ENCODE data around the gene NT5E. TPM values are rescaled to one million over a fixed set of nuclear protein-coding genes. Genes with fewer than 3 reads are reported as not detected.

The NT5E gene
- total and polyA plus RNA-seq, 2 of the 13 experiments (the other 11 are each of a cell fraction or from before 2014, with no cell fraction given): 9.5 to 33.0 TPM

DNA sequence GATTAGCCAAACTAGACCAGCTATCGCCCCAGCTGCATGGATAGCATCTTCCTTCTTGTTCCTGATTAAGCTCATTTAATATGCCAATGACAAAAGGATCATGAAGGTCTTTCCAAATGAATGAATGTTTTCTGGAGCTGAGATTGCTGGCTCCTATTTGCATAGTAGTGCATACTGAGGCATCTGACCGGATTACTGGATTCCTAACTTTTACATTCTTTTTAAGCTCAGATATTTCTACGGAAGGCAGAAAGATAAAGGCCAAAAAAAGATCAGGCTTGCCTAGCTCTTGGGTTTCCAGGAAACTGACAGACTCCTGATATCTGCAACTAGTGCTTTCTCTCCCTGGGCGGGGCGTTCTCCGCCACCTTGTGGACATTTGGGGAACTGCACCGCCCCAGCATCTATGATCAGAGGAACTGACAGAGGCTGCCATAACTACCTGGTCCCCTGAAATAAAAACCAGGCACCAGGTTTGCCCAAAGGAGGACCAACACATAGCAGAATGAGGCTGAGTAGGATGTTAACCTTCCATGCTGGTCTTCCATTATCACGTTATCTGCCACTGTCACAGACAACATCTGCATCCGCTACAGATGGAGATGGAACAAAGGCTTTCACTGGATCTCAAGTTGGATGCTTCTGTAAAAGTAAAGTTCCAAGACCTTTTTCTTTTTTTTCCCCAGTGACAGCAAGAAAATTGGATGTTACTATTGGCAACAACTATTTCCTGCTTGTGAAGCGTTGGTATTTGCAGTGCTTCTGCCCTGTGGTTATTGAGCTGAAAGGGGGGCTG lies 33.2 kb downstream of the NT5E start (continued):
- TF ChIP-seq STAG1 (CRISPR knock-in tag; IDR thresholded peaks at IDR 0.05): peak; percentile 96
- TF ChIP-seq CBFB (CRISPR knock-in tag; IDR thresholded peaks at IDR 0.05): no peak
- TF ChIP-seq CREM (IDR thresholded peaks at IDR 0.05): no peak
- no peak for TF ChIP-seq CREM (CRISPR knock-in tag; IDR thresholded peaks at IDR 0.05)
- TF ChIP-seq FOXA1 (IDR thresholded peaks at IDR 0.05): no peak
- TF ChIP-seq FOXA1 (CRISPR knock-in tag; IDR thresholded peaks at IDR 0.05): no peak
- 0 out of 2 replicates have a peak, but pooled peaks have one; percentile 68 for TF ChIP-seq SMAD3 (CRISPR knock-in tag; IDR thresholded peaks at IDR 0.05)
- TF ChIP-seq SAP130 (CRISPR knock-in tag; IDR thresholded peaks at IDR 0.05; ENCODE audit: low read depth): peak; percentile 27; the same call in 1 of the 2 replicates
- TF ChIP-seq, protein P1, sequence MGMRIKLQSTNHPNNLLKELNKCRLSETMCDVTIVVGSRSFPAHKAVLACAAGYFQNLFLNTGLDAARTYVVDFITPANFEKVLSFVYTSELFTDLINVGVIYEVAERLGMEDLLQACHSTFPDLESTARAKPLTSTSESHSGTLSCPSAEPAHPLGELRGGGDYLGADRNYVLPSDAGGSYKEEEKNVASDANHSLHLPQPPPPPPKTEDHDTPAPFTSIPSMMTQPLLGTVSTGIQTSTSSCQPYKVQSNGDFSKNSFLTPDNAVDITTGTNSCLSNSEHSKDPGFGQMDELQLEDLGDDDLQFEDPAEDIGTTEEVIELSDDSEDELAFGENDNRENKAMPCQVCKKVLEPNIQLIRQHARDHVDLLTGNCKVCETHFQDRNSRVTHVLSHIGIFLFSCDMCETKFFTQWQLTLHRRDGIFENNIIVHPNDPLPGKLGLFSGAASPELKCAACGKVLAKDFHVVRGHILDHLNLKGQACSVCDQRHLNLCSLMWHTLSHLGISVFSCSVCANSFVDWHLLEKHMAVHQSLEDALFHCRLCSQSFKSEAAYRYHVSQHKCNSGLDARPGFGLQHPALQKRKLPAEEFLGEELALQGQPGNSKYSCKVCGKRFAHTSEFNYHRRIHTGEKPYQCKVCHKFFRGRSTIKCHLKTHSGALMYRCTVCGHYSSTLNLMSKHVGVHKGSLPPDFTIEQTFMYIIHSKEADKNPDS (CRISPR knock-in tag; IDR thresholded peaks at IDR 0.05): no peak
- no peak for TF ChIP-seq ZNF674 (CRISPR knock-in tag; IDR thresholded peaks at IDR 0.05; ENCODE audit: low read depth)
- TF ChIP-seq NONO (IDR thresholded peaks at IDR 0.05): no peak
- TF ChIP-seq NONO (CRISPR knock-in tag; conservative IDR thresholded peaks at IDR 0.05): no peak
- TF ChIP-seq KLF16 (CRISPR knock-in tag; IDR thresholded peaks at IDR 0.05): peak in 1 of 2 experiments; percentile 53; a peak in 1 of 4 replicates
- TF ChIP-seq KDM1A (CRISPR knock-in tag; IDR thresholded peaks at IDR 0.05): no peak
- TF ChIP-seq ZNF777 (CRISPR knock-in tag; IDR thresholded peaks at IDR 0.05): no peak
- no peak for TF ChIP-seq EZH2 (conservative IDR thresholded peaks at IDR 0.05; ENCODE audit: low read depth, low read length)
- TF ChIP-seq ZNF556 (CRISPR knock-in tag; IDR thresholded peaks at IDR 0.05; ENCODE audit: borderline replicate concordance): no peak
- no peak for TF ChIP-seq MEIS1 (CRISPR knock-in tag; IDR thresholded peaks at IDR 0.05; ENCODE audit: borderline replicate concordance)
- TF ChIP-seq ZNF792 (CRISPR knock-in tag; IDR thresholded peaks at IDR 0.05): no peak
- no peak for TF ChIP-seq ZNF460 (CRISPR knock-in tag; IDR thresholded peaks at IDR 0.05; ENCODE audit: borderline replicate concordance)
- TF ChIP-seq, protein P2, sequence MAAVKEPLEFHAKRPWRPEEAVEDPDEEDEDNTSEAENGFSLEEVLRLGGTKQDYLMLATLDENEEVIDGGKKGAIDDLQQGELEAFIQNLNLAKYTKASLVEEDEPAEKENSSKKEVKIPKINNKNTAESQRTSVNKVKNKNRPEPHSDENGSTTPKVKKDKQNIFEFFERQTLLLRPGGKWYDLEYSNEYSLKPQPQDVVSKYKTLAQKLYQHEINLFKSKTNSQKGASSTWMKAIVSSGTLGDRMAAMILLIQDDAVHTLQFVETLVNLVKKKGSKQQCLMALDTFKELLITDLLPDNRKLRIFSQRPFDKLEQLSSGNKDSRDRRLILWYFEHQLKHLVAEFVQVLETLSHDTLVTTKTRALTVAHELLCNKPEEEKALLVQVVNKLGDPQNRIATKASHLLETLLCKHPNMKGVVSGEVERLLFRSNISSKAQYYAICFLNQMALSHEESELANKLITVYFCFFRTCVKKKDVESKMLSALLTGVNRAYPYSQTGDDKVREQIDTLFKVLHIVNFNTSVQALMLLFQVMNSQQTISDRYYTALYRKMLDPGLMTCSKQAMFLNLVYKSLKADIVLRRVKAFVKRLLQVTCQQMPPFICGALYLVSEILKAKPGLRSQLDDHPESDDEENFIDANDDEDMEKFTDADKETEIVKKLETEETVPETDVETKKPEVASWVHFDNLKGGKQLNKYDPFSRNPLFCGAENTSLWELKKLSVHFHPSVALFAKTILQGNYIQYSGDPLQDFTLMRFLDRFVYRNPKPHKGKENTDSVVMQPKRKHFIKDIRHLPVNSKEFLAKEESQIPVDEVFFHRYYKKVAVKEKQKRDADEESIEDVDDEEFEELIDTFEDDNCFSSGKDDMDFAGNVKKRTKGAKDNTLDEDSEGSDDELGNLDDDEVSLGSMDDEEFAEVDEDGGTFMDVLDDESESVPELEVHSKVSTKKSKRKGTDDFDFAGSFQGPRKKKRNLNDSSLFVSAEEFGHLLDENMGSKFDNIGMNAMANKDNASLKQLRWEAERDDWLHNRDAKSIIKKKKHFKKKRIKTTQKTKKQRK (IDR thresholded peaks at IDR 0.05; ENCODE audit: low read length): no peak
- no peak for TF ChIP-seq TARDBP (CRISPR knock-in tag; IDR thresholded peaks at IDR 0.05)
- TF ChIP-seq NFIC (IDR thresholded peaks at IDR 0.05; ENCODE audit: low read length): no peak
- TF ChIP-seq, protein P3, sequence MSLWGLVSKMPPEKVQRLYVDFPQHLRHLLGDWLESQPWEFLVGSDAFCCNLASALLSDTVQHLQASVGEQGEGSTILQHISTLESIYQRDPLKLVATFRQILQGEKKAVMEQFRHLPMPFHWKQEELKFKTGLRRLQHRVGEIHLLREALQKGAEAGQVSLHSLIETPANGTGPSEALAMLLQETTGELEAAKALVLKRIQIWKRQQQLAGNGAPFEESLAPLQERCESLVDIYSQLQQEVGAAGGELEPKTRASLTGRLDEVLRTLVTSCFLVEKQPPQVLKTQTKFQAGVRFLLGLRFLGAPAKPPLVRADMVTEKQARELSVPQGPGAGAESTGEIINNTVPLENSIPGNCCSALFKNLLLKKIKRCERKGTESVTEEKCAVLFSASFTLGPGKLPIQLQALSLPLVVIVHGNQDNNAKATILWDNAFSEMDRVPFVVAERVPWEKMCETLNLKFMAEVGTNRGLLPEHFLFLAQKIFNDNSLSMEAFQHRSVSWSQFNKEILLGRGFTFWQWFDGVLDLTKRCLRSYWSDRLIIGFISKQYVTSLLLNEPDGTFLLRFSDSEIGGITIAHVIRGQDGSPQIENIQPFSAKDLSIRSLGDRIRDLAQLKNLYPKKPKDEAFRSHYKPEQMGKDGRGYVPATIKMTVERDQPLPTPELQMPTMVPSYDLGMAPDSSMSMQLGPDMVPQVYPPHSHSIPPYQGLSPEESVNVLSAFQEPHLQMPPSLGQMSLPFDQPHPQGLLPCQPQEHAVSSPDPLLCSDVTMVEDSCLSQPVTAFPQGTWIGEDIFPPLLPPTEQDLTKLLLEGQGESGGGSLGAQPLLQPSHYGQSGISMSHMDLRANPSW (CRISPR knock-in tag; IDR thresholded peaks at IDR 0.05; ENCODE audit: borderline replicate concordance): no peak
- TF ChIP-seq SRSF4 (IDR thresholded peaks at IDR 0.05; ENCODE audit: low read depth, low read length, poor library complexity, severe bottlenecking): no peak

Data from HepG2 (cell line).